Activated CD4-positive, alpha-beta T cell treated with anti-CD3 and anti-CD28 coated beads, Interleukin-2, amount 50 U/mL, for 4 hours (primary cell): ENCODE measurements around the gene SPATA6.
"Not testable (repeated sequence)": the region's sequence is repeated elsewhere in the genome, so short reads cannot be mapped to it uniquely, and the experiment has no call there.

ENCODE experiments used
- DNase-seq, 2 experiments: peaks; one replicate each; pipeline ENCODE4 v3.0.0-alpha.2; 2020

SPATA6 gene

DNA sequence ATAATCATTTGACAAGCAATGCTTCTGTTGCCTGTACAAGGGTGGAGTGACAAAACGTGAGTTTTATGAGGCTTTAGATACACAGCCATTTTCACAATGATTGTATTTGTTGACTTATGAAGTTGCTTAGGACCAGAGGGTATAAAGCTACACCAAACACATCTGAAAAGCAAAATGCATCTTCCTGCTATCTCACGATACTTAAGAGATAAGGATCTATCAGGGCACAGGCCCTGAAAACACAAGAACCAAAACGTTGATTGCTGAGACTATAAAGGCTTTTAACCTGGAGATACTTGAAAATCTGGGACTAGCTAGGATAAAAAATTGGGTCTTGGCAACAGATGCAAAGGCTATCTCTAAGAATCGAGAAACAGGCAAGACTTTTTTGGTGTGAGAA is 133.7 kb downstream of the SPATA6 start:
- DNase-seq: no peak

- no peak for DNase-seq
Measured at GRCh38 chr1:48333316-48333715, 138.7 kb downstream of the SPATA6 start.

DNA sequence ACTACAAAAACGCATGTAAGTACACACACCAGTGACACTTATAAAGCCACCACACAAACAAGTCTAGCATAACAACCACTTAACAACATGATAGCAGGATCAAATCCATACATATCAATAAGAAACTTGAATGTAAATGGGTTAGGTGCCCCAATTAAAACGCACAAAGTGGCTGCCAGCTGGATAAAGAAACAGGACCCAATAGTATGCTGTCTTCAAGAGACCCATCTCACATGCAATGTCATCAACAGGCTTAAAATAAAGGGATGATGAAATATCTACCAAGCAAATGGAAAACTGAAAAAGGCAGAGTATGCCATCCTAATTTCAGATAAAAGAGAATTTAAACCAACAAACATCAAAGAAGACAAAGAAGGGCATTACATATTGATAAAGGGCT is 139.9 kb downstream of the SPATA6 start:
- no peak for DNase-seq

DNA sequence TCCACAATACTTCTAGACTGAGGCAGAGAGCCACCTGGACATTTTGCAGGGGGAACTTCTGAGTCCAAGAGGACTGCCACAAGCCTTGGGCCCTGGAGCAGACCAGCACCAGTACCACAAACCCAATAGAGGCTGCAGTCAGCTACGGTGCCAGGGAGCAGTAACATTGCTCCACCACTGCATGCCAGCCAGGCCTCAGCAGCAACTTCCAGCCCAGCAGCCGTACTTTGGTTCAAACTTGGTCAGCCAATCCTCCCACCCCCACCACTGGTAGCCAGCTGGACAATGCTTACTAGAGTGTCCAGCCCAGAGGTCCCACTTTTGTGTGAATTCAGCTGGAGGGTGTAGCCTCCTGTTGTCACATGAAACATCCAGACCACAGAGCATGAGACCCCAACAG is 142.1 kb downstream of the SPATA6 start:
- DNase-seq: no peak

DNA sequence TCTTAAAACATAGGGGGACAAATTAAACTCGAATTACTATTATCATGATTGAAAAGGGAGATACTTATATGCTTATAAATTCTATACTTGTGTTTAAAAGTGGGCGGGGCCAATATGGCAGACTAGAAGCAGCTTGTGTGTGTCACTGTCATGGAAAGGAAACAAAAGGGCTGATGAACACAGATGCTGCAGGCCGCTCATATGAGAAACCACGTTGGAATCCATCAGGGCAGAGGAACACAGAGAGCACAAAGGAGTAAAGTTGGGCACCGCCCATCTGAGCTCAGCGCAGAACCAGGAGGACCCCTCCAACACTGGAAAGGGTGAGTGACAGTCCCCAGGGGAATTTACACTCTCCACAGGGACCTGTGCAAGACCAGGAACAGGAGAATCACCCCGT is 142.5 kb downstream of the SPATA6 start:
- no peak for DNase-seq

DNA sequence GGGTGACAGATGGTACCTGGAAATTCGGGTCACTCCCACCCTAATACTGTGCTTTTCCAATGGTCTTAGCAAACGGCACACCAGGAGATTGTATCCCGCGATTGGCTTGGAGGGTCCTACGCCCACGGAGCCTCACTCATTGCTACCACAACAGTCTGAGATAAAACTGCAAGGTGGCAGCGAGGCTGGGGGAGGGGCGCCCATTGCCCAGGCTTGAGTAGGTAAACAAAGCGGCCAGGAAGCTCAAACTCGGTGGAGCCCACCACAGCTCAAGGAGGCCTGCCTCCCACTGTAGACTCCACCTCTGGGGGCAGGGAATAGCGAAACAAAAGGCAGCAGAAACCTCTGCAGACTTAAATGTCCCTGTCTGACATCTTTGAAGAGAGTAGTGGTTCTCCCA is 160.2 kb downstream of the SPATA6 start:
- not testable (repeated sequence) for DNase-seq

DNA sequence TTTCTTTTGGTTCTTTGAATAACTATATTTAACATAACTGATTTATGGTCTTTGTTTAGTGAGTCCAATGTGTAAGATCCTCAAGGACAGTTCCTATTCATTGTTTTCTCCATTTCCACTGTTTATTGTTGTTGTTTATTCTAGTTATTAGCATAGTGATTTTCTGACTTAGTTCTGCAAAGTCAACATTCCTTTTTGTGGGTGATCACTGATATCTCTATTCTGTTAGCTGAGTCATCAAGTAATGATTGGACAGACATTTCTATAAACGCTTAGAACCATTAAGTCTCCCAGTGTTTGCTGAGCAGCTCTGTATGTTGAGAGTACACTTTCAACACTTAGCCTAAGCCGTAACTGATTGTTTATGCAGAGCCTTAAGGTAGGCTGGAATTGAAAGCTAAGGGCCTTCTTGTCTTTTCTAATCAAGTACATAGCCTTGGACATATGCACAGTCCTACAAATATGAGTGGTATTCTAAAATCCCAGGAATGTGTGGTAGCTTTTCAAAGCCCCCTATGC is 162.4 kb downstream of the SPATA6 start:
- no peak for DNase-seq

GRCh38 chr1:48302652-48303051 is 169.4 kb downstream of the SPATA6 start:
- no peak for DNase-seq

GRCh38 chr1:48294656-48295055 is 177.3 kb downstream of the SPATA6 start:
- no peak for DNase-seq

DNA sequence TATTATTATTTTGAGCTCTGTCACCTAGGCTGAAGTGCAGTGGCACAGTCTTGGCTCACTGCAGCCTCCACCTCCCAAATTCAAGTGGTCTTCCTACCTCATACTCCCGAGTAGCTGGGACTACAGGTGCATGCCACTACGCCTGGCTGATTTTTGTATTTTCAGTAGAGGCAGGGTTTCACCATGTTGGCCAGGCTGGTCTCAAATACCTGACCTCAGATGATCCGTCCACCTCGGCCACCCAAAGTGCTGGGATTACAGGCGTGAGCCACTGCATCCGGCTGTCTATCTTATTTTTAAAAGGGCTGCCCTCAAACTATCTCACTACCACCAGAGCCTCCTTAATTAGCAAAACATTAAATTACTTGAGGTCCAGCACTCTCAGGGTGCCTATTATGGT is 177.9 kb downstream of the SPATA6 start:
- DNase-seq: not testable (repeated sequence)

GRCh38 chr1:48292706-48293105 is 179.3 kb downstream of the SPATA6 start:
- no peak for DNase-seq

GRCh38 chr1:48291421-48291820 is 180.6 kb downstream of the SPATA6 start:
- DNase-seq: no peak

DNA sequence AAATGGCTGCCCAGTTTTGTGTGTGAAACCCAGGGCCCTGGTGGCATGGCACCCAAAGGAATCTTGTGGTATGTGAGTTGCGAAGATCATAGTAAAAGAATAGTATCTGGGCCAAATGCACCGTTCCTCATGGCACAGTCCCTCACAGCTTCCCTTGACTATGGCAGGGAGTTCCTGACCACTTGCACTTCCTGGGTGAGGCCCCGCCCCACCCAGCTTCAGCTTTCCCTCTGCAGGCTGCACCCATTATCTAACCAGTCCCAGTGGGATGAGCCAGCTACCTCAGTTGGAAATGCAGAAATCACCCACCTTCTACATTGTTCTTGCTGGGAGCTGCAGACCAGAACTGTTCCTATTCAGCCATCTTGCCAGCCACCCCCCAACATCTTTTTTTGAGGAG is 186.5 kb downstream of the SPATA6 start:
- no peak for DNase-seq

GRCh38 chr1:48284696-48285420 is 187.1 kb downstream of the SPATA6 start:
- not testable (repeated sequence) for DNase-seq

- not testable (repeated sequence) for DNase-seq
Measured at GRCh38 chr1:48282329-48282728, 189.7 kb downstream of the SPATA6 start.

- DNase-seq: not testable (repeated sequence)
Measured at GRCh38 chr1:48277437-48277836, 194.6 kb downstream of the SPATA6 start.

GRCh38 chr1:48266576-48266975 is 205.4 kb downstream of the SPATA6 start:
- DNase-seq: no peak

DNA sequence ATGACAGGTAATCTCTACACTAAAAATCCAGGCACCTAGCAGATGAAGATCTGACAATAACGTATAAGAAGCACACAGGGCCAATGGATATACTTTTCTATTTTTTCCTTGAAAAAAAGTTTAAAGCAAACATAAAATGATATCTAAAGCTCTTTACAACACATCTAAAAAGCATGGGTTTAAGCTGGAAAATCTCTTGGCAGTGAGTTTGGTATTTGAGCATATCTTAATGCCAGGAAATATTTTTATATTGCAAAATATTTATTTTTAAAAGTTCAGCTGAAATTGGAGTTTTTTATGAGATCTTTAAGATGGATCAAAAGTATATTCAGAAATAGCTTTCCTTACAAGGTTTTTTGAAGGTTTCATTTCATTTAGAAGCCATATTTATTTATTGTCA is 209.0 kb downstream of the SPATA6 start:
- no peak for DNase-seq

DNA sequence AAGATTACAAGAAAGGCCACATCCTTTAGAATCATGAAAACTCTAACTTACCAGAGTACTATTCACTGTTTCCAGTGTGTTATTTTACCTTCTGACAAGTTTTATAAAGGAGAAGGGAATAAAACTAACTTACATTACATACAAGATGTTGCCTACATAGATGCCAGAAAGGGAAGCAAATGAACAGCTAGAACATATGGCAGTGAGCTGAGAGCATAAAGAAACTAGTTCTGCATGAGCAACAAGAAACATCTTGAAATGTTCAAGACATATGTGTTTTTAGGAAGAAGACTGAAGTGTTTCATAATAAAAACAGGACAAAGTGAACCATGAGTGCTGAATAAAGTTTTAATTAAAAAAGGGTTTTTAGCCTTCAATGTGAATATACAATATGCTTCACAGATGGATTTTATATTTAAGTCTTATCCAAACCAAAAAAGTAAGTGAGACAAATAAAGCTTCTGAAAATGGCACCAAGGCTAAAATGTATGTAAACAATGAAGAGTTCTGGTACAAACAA is 210.1 kb downstream of the SPATA6 start:
- DNase-seq: no peak

GRCh38 chr1:48258106-48258505 is 213.9 kb downstream of the SPATA6 start:
- no peak for DNase-seq

- DNase-seq: no peak
Measured at GRCh38 chr1:48254254-48254653, 217.8 kb downstream of the SPATA6 start.

DNA sequence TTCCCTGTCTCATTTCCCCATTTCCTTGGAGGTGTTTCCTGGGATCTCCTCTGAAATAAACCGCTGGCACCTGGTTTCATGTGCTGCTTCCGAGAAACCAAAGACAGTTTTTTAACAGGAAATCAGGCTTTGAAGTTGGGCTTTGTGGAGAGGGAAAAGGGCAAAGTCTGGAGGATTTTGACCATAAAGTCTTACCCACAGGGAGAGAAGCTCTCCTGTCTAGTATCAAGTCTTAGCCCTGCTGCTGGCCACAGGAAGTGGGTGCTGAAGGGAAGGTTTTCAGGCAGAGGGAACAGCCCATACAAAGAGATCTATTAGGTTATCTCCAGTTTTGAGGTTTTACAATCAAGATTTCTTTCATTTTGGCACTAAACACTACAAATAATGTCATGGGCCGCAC is 220.2 kb downstream of the SPATA6 start:
- no peak for DNase-seq

GRCh38 chr1:48251323-48251722 is 220.7 kb downstream of the SPATA6 start:
- no peak for DNase-seq

GRCh38 chr1:48250572-48250971 is 221.4 kb downstream of the SPATA6 start:
- no peak for DNase-seq

GRCh38 chr1:48249868-48250267 is 222.1 kb downstream of the SPATA6 start:
- no peak for DNase-seq
